HCT116 (cell line): ENCODE measurements around the gene COASY. TPM values are rescaled to one million over a fixed set of nuclear protein-coding genes. Genes with fewer than 3 reads are reported as not detected.

ENCODE experiments used
- ATAC-seq: fragments of 200-7000 bp; cut with Tn5 transposase; 2 replicates; pipeline ENCODE4 v1.9.1; 2020; ENCODE audit warnings: mild to moderate bottlenecking, moderate library complexity
- BruUV-seq: library from RNA; stranded (reverse); fragments of 400-500 nt; replicated peaks from 2 replicates; lab custom pipeline; 2021; lab: Mats Ljungman, UMichigan
- CTCF ChIA-PET: fragments of 300-600 bp; sonication (Branson Sonifier 250); formaldehyde crosslinking; loops from one replicate; lab custom pipeline; 2021; ENCODE audit warnings: antibody characterized with exemption; lab: Charles Lee
- POLR2A ChIA-PET: fragments of 300-600, 350-600 bp; sonication (Branson Sonifier 250); formaldehyde crosslinking; loops from one replicate; lab custom pipeline; 2021; ENCODE audit warnings: antibody characterized with exemption; lab: Charles Lee
- RAD21 ChIA-PET, 2 experiments: fragments of 300-600 bp; sonication (Branson Sonifier 250); formaldehyde crosslinking; loops; one replicate each; lab custom pipeline; 2023; ENCODE audit warnings: low total read pairs in 2 of 2; ENCODE audit not compliant: uncharacterized antibody in 2 of 2, unreplicated experiment in 2 of 2, low non-redundant PET in 1 of 2; lab: Charles Lee
- DNase-seq: peaks from one replicate; pipeline ENCODE4 v3.0.0-alpha.2; 2010; ENCODE audit warnings: low read depth, low spot score
- H2AFZ ChIP-seq: fragments of 200-600 bp; shearing (Covaris generic), sonication (generic); 2 replicates; pipeline ENCODE4 v1.6.1; 2017; ENCODE audit warnings: low read depth, mixed run types, mixed read lengths, antibody characterized with exemption, low read length; ENCODE audit not compliant: poor library complexity, severe bottlenecking
- H3K27ac ChIP-seq: 2 replicates; pipeline ENCODE4 v1.5.1; 2012; ENCODE audit warnings: low read depth, low read length
- H3K27me3 ChIP-seq: fragments of 200-600 bp; sonication (generic); 2 replicates; pipeline ENCODE4 v1.6.1; 2016; ENCODE audit warnings: mixed run types, low read length, mixed read lengths; ENCODE audit not compliant: insufficient read depth
- H3K36me3 ChIP-seq, 2 experiments: fragments of 200-500 bp in 1 of 2; fragments of 200-600 bp in 1 of 2; sonication (Bioruptor generic) in 1 of 2; sonication (generic) in 1 of 2; 2 replicates each; pipeline versions ENCODE4 v1.5.1 to v1.6.1; 2014 to 2016; ENCODE audit warnings: low read length in 2 of 2, inconsistent platforms in 1 of 2, mixed read lengths in 1 of 2, mixed run types in 1 of 2; ENCODE audit not compliant: insufficient read depth in 2 of 2, control insufficient read depth in 1 of 2
- H3K4me1 ChIP-seq, 2 experiments: fragments of 200-600 bp in 1 of 2; sonication (generic) in 1 of 2; 2 replicates each; pipeline versions ENCODE4 v1.5.1 to v1.6.1; 2012 to 2017; ENCODE audit warnings: low read length in 2 of 2, inconsistent platforms in 1 of 2, mild to moderate bottlenecking in 1 of 2, mixed read lengths in 1 of 2, mixed run types in 1 of 2, moderate library complexity in 1 of 2; ENCODE audit not compliant: insufficient read depth in 2 of 2, control insufficient read depth in 1 of 2
- H3K4me2 ChIP-seq: fragments of 200-600 bp; sonication (generic); 2 replicates; pipeline ENCODE4 v1.6.1; 2017; ENCODE audit warnings: mixed run types, low read length, mixed read lengths
- H3K4me3 ChIP-seq, 2 experiments: fragments of 200-600 bp in 1 of 2; sonication (generic) in 1 of 2; replicated peaks in 1 of 2; 2 replicates each; pipeline ENCODE4 v1.5.1; 2011 to 2016; ENCODE audit warnings: low read length in 2 of 2, control low read depth in 1 of 2, low read depth in 1 of 2, mild to moderate bottlenecking in 1 of 2, mixed read lengths in 1 of 2, mixed run types in 1 of 2
- H3K79me2 ChIP-seq: fragments of 200-600 bp; sonication (generic); 2 replicates; pipeline ENCODE4 v1.6.1; 2017; ENCODE audit warnings: mild to moderate bottlenecking, mixed run types, low read length, moderate library complexity, mixed read lengths; ENCODE audit not compliant: insufficient read depth
- H3K9ac ChIP-seq: fragments of 200-600 bp; sonication (generic); 2 replicates; pipeline ENCODE4 v1.6.1; 2016; ENCODE audit warnings: low read length, mixed read lengths
- H3K9me2 ChIP-seq: fragments of 200-600 bp; sonication (generic), shearing (Covaris generic); 2 replicates; pipeline ENCODE4 v1.6.1; 2017; ENCODE audit warnings: mixed run types, mild to moderate bottlenecking, moderate library complexity; ENCODE audit not compliant: insufficient read depth
- H3K9me3 ChIP-seq, 2 experiments: fragments of 200-500 bp in 1 of 2; fragments of 200-600 bp in 1 of 2; sonication (Bioruptor generic) in 1 of 2; sonication (generic) in 1 of 2; 2 replicates each; pipeline ENCODE4 v1.6.1; 2014 to 2017; ENCODE audit warnings: low read length in 2 of 2, mixed read lengths in 2 of 2, inconsistent platforms in 1 of 2, low read depth in 1 of 2, mild to moderate bottlenecking in 1 of 2, mixed run types in 1 of 2, moderate library complexity in 1 of 2; ENCODE audit not compliant: control insufficient read depth in 1 of 2, insufficient read depth in 1 of 2
- H4K20me1 ChIP-seq: fragments of 200-600 bp; sonication (generic), shearing (Covaris generic); 2 replicates; pipeline ENCODE4 v1.6.1; 2017; ENCODE audit warnings: mixed run types, mild to moderate bottlenecking, moderate library complexity; ENCODE audit not compliant: insufficient read depth
- CBX3 ChIP-seq: IDR thresholded peaks from 2 replicates; pipeline ENCODE4 v1.6.1; 2012; ENCODE audit warnings: low read depth
- EZH2 ChIP-seq: fragments of 200-600 bp; sonication (generic); IDR thresholded peaks from 2 replicates; pipeline ENCODE4 v1.6.1; 2017; ENCODE audit warnings: antibody characterized with exemption, mixed run types
- EZH2phosphoT487 ChIP-seq: fragments of 200-600 bp; IDR thresholded peaks from 2 replicates; pipeline ENCODE4 v1.6.1; 2018; ENCODE audit warnings: antibody characterized with exemption, borderline replicate concordance
- POLR2A ChIP-seq: IDR thresholded peaks from 2 replicates; pipeline ENCODE4 v1.7.0; 2011; ENCODE audit warnings: borderline replicate concordance; ENCODE audit not compliant: insufficient read depth, insufficient read length; ENCODE audit errors: extremely low read depth
- RAD21 ChIP-seq: IDR thresholded peaks from 2 replicates; pipeline ENCODE4 v1.6.1; 2012; ENCODE audit warnings: low read depth, mild to moderate bottlenecking
- SP1 ChIP-seq: IDR thresholded peaks from 2 replicates; pipeline ENCODE4 v1.6.1; 2012; ENCODE audit warnings: low read depth
- ZBTB33 ChIP-seq: IDR thresholded peaks from 2 replicates; pipeline ENCODE4 v1.6.1; 2011; ENCODE audit warnings: mild to moderate bottlenecking, low read length, moderate library complexity; ENCODE audit not compliant: insufficient replicate concordance; ENCODE audit errors: extremely low read depth
- intact Hi-C: fragments of 100-400 bp; cut with micrococcal nuclease; formaldehyde crosslinking; loops from 2 replicates; pipeline ENCODE4 v1.10.0; 2022
- total RNA-seq: library from RNA; stranded (reverse); gene quantifications from one replicate; pipeline ENCODE4 v1.2.1, GENCODE V29; 2021; ENCODE audit not compliant: unreplicated experiment
- TF ChIP-seq, protein P1 (sequence below), 3 experiments: fragments of 200-600 bp in 1 of 3; sonication (generic) in 1 of 3; IDR thresholded peaks in 2 of 3; conservative IDR thresholded peaks in 1 of 3; 2 replicates each; pipeline ENCODE4 v1.5.1; 2012 to 2017; ENCODE audit warnings: low read depth in 2 of 3, low read length in 2 of 3, antibody characterized with exemption in 1 of 3, borderline replicate concordance in 1 of 3, control low read depth in 1 of 3, mild to moderate bottlenecking in 1 of 3, mixed read lengths in 1 of 3, mixed run types in 1 of 3, moderate library complexity in 1 of 3; ENCODE audit not compliant: insufficient read depth in 1 of 3

COASY gene
- total RNA-seq, 1 experiment from 2014 or later: 137 TPM

DNA sequence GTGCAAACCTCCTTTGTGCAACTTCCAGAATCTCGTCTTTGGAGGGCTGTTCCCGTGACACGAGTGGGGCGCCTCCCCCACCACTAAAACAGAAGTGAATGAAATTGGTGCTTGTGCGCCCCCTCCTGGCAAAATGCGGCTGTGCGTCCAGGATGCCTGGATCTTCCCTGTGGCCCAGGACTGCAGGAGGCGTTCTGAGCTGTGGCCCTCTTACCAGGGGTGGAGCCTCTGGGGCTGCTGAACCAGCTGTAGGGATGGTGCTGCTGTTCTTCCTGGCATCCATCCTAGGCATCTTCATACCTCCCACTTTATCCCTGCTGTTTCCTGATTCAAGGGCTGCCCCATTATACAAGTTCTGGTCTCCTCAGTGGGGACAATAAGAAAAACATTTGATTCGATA, 44.4 kb upstream of the COASY start:
- peak; percentile 56 for DNase-seq
- Histone ChIP-seq H3K4me2 (peak overlapping the region; percentile 78), H3K4me3 (no peak overlapping the region), H3K27ac (peak overlapping the region; percentile 93), H3K27me3 (no peaks in the 10 kb centered on the region), H3K9me2 (no peaks in the 10 kb centered on the region), H2AFZ (no peak overlapping the region), H3K36me3 (peaks cover 3 to 5% of the 10 kb centered on the region in 2 experiments; a peak in 3 of 4 replicates), H3K9me3 (no peaks in the 10 kb centered on the region), H4K20me1 (no peaks in the 10 kb centered on the region), H3K79me2 (no peaks in the 10 kb centered on the region), H3K9ac (peak overlapping the region; percentile 63), H3K4me1 (peaks cover 39 to 52% of the 10 kb centered on the region in 2 experiments)
- TF ChIP-seq POLR2A (no peak), RAD21 (peak; percentile 91), EZH2phosphoT487 (no peak), CBX3 (no peak), EZH2 (no peak), SP1 (no peak), ZBTB33 (no peak)
- TF ChIP-seq, protein P1, sequence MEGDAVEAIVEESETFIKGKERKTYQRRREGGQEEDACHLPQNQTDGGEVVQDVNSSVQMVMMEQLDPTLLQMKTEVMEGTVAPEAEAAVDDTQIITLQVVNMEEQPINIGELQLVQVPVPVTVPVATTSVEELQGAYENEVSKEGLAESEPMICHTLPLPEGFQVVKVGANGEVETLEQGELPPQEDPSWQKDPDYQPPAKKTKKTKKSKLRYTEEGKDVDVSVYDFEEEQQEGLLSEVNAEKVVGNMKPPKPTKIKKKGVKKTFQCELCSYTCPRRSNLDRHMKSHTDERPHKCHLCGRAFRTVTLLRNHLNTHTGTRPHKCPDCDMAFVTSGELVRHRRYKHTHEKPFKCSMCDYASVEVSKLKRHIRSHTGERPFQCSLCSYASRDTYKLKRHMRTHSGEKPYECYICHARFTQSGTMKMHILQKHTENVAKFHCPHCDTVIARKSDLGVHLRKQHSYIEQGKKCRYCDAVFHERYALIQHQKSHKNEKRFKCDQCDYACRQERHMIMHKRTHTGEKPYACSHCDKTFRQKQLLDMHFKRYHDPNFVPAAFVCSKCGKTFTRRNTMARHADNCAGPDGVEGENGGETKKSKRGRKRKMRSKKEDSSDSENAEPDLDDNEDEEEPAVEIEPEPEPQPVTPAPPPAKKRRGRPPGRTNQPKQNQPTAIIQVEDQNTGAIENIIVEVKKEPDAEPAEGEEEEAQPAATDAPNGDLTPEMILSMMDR (IDR thresholded peaks at IDR 0.05 in 2 of 3, conservative IDR thresholded peaks at IDR 0.05 in 1 of 3; ENCODE audit: borderline replicate concordance in 1 of 3, insufficient read depth in 1 of 3, low read depth in 2 of 3, low read length in 2 of 3): peak; percentile 95 to 98 (median 97)
- BruUV-seq: no TSS peak
- peak; percentile 75 for ATAC-seq
- ChIA-PET POLR2A (interaction anchor here (0.6 to 4.6 kb wide), 3 partner anchors 10 to 516 kb away, joined by 3 to 28 read pairs (median 7); partner anchors contain the start of gene CAVIN1), CTCF (interaction anchor here (0.5 to 2.6 kb wide), 26 partner anchors 10 to 295 kb away, joined by 3 to 22 read pairs (median 4); partner anchors contain the start of genes CAVIN1, NAGLU and STAT3), RAD21 (interaction anchor here (0.6 to 1.2 kb wide), 3 partner anchors 9 to 10 kb away, joined by 3 to 6 read pairs (median 3); no protein-coding TSS in a partner anchor)
- intact Hi-C loops: loop anchor here (2.0 to 5.0 kb wide), 3 partner anchors 89 to 195 kb away; no protein-coding TSS in a partner anchor
